Naive thymus-derived CD8-positive, alpha-beta T cell (primary cell): ENCODE data around the gene TMEM132C. TPM values are rescaled to one million over a fixed set of nuclear protein-coding genes. Genes with fewer than 3 reads are reported as not detected.

ENCODE experiments used
- ATAC-seq, 2 donors: fragments of 150-1000 bp; cut with Tn5 transposase in 1 of 2; sonication (Bioruptor Pico), chemical (Tn5 transposase) in 1 of 2; 1 replicate in 1 of 2; 2 replicates in 1 of 2; pipeline ENCODE4 v1.10.0; 2021; ENCODE audit warnings: mild to moderate bottlenecking in 2 of 2, moderate library complexity in 2 of 2
- POLR2A ChIA-PET: fragments of 350-600 bp; sonication (Branson Sonifier 250); formaldehyde crosslinking; loops from one replicate; lab custom pipeline; 2021; ENCODE audit warnings: antibody characterized with exemption; lab: Charles Lee
- DNase-seq, 10 donors: peaks; one replicate each; pipeline versions ENCODE4 v3.0.0 to v3.0.0-alpha.2; 2020 to 2022
- H3K27ac Mint-ChIP-seq, 10 donors: one replicate each; pipeline ENCODE4 v1.8.0; 2020 to 2022; ENCODE audit warnings: mild to moderate bottlenecking in 10 of 10, mixed read lengths in 10 of 10, moderate library complexity in 4 of 10, inconsistent platforms in 1 of 10
- H3K27me3 Mint-ChIP-seq, 5 donors: one replicate each; pipeline ENCODE4 v1.8.0; 2021 to 2022; ENCODE audit warnings: mixed read lengths in 5 of 5
- H3K36me3 Mint-ChIP-seq, 3 donors: one replicate each; pipeline ENCODE4 v1.8.0; 2020 to 2022; ENCODE audit warnings: mixed read lengths in 3 of 3, mild to moderate bottlenecking in 2 of 3, inconsistent platforms in 1 of 3
- H3K4me1 Mint-ChIP-seq, 4 donors: one replicate each; pipeline ENCODE4 v1.8.0; 2021 to 2022; ENCODE audit warnings: mixed read lengths in 4 of 4
- H3K4me3 Mint-ChIP-seq, 10 donors: one replicate each; pipeline ENCODE4 v1.8.0; 2020 to 2022; ENCODE audit warnings: mild to moderate bottlenecking in 10 of 10, mixed read lengths in 10 of 10, moderate library complexity in 6 of 10, inconsistent platforms in 1 of 10
- H3K9me3 Mint-ChIP-seq, 9 donors: one replicate each; pipeline ENCODE4 v1.8.0; 2020 to 2022; ENCODE audit warnings: mixed read lengths in 9 of 9, mild to moderate bottlenecking in 3 of 9, inconsistent platforms in 1 of 9, moderate library complexity in 1 of 9
- polyA plus RNA-seq, 3 donors: library from polyadenylated mRNA; unstranded; fragments of 300-500 nt; fragmentation: Illumina TruSeq; gene quantifications; one replicate each; pipeline ENCODE4 v1.2.3, GENCODE V29; 2021
- total RNA-seq, 8 experiments: library from RNA in 2 of 8; stranded (reverse) in 2 of 8; gene quantifications; one replicate each; pipeline ENCODE4 v1.2.3 and lab custom pipeline; 2021 to 2026

The TMEM132C gene
- total and polyA plus RNA-seq, 5 experiments from 2014 or later = 0.11 TPM; not detected in 4

- Mint-ChIP-seq H3K4me1 (no peaks in the 10 kb centered on the region), H3K27me3 (peaks cover 0 to 23% (median 7%) of the 10 kb centered on the region in 5 donors), H3K27ac (no peak overlapping the region), H3K4me3 (no peak overlapping the region), H3K36me3 (no peaks in the 10 kb centered on the region), H3K9me3 (peaks cover 0 to 6% (median 0%) of the 10 kb centered on the region in 9 donors)
- no peak for DNase-seq
- ATAC-seq = no peak
- POLR2A ChIA-PET = no interaction called here
Observed at GRCh38 chr12:128657378-128657777, 390.4 kb downstream of the TMEM132C start.

GRCh38 chr12:128660532-128661225 lies 393.7 kb downstream of the TMEM132C start:
- DNase-seq (no peak), ATAC-seq (no peak)
- POLR2A ChIA-PET = no interaction called here
- no peaks in the 10 kb centered on the region for H3K36me3 Mint-ChIP-seq
- H3K4me1 Mint-ChIP-seq = peaks cover 0 to 2% (median 0%) of the 10 kb centered on the region in 4 donors
- H3K27me3 Mint-ChIP-seq = peaks cover 0 to 20% (median 4%) of the 10 kb centered on the region in 5 donors
- H3K4me3 Mint-ChIP-seq = no peak overlapping the region
- no peak overlapping the region for H3K27ac Mint-ChIP-seq
- peaks cover 0 to 9% (median 0%) of the 10 kb centered on the region in 9 donors for H3K9me3 Mint-ChIP-seq

GRCh38 chr12:128661226-128661569 lies 394.2 kb downstream of the TMEM132C start:
- no peak overlapping the region for H3K4me3 Mint-ChIP-seq
- peaks cover 0 to 20% (median 4%) of the 10 kb centered on the region in 5 donors for H3K27me3 Mint-ChIP-seq
- DNase-seq (no peak), ATAC-seq (no peak)
- H3K27ac Mint-ChIP-seq = no peak overlapping the region
- H3K4me1 Mint-ChIP-seq = peaks cover 0 to 2% (median 0%) of the 10 kb centered on the region in 4 donors
- peaks cover 0 to 9% (median 0%) of the 10 kb centered on the region in 9 donors for H3K9me3 Mint-ChIP-seq
- POLR2A ChIA-PET = no interaction called here
- no peaks in the 10 kb centered on the region for H3K36me3 Mint-ChIP-seq

- DNase-seq = no peak
- Mint-ChIP-seq H3K4me1 (peaks cover 0 to 2% (median 0%) of the 10 kb centered on the region in 4 donors), H3K9me3 (peaks cover 0 to 6% (median 0%) of the 10 kb centered on the region in 9 donors), H3K4me3 (no peak overlapping the region), H3K27ac (no peak overlapping the region), H3K36me3 (no peaks in the 10 kb centered on the region), H3K27me3 (peaks cover 0 to 20% (median 4%) of the 10 kb centered on the region in 5 donors)
- no peak for ATAC-seq
- POLR2A ChIA-PET = no interaction called here
Observed at GRCh38 chr12:128662101-128662500, 395.1 kb downstream of the TMEM132C start.

- Mint-ChIP-seq H3K4me1 (peaks cover 0 to 2% (median 0%) of the 10 kb centered on the region in 4 donors), H3K27me3 (peaks cover 0 to 14% (median 1%) of the 10 kb centered on the region in 5 donors), H3K4me3 (no peak overlapping the region), H3K9me3 (peaks cover 0 to 6% (median 0%) of the 10 kb centered on the region in 9 donors), H3K36me3 (no peaks in the 10 kb centered on the region), H3K27ac (no peak overlapping the region)
- POLR2A ChIA-PET = no interaction called here
- DNase-seq = no peak
- no peak for ATAC-seq
Observed at GRCh38 chr12:128664501-128664900, 397.5 kb downstream of the TMEM132C start.

GRCh38 chr12:128667193-128667592 lies 400.2 kb downstream of the TMEM132C start:
- Mint-ChIP-seq H3K9me3 (peaks cover 0 to 3% (median 0%) of the 10 kb centered on the region in 9 donors), H3K4me3 (no peak overlapping the region)
- DNase-seq = no peak

GRCh38 chr12:128671528-128672042 lies 404.6 kb downstream of the TMEM132C start:
- DNase-seq = no peak

More at GRCh38 chr12:128667193-128667592, 400.2 kb downstream of the TMEM132C start:
- Mint-ChIP-seq H3K36me3 (no peaks in the 10 kb centered on the region), H3K4me1 (peaks cover 0 to 2% (median 0%) of the 10 kb centered on the region in 4 donors), H3K27ac (no peak overlapping the region), H3K27me3 (no peaks in the 10 kb centered on the region)
- POLR2A ChIA-PET = no interaction called here
- ATAC-seq = no peak

GRCh38 chr12:128672428-128672827 lies 405.5 kb downstream of the TMEM132C start:
- no peak overlapping the region for H3K27ac Mint-ChIP-seq
- H3K27me3 Mint-ChIP-seq = peaks cover 0 to 4% (median 0%) of the 10 kb centered on the region in 5 donors
- H3K4me3 Mint-ChIP-seq = no peak overlapping the region
- DNase-seq (no peak), ATAC-seq (no peak)
- no peaks in the 10 kb centered on the region for H3K4me1 Mint-ChIP-seq
- no peaks in the 10 kb centered on the region for H3K9me3 Mint-ChIP-seq
- POLR2A ChIA-PET = no interaction called here
- H3K36me3 Mint-ChIP-seq = no peaks in the 10 kb centered on the region

More at GRCh38 chr12:128671528-128672042, 404.6 kb downstream of the TMEM132C start:
- H3K9me3 Mint-ChIP-seq = no peaks in the 10 kb centered on the region
- H3K27ac Mint-ChIP-seq = no peak overlapping the region
- POLR2A ChIA-PET = no interaction called here
- H3K4me1 Mint-ChIP-seq = no peaks in the 10 kb centered on the region
- H3K4me3 Mint-ChIP-seq = no peak overlapping the region
- no peaks in the 10 kb centered on the region for H3K36me3 Mint-ChIP-seq
- peaks cover 0 to 4% (median 0%) of the 10 kb centered on the region in 5 donors for H3K27me3 Mint-ChIP-seq
- no peak for ATAC-seq

- POLR2A ChIA-PET = no interaction called here
- peaks cover 0 to 4% (median 0%) of the 10 kb centered on the region in 5 donors for H3K27me3 Mint-ChIP-seq
- no peaks in the 10 kb centered on the region for H3K36me3 Mint-ChIP-seq
- H3K27ac Mint-ChIP-seq = no peak overlapping the region
- H3K4me3 Mint-ChIP-seq = no peak overlapping the region
- H3K4me1 Mint-ChIP-seq = no peaks in the 10 kb centered on the region
- DNase-seq (no peak), ATAC-seq (no peak)
- no peaks in the 10 kb centered on the region for H3K9me3 Mint-ChIP-seq
Observed at GRCh38 chr12:128672893-128673292, 405.9 kb downstream of the TMEM132C start.

GRCh38 chr12:128675576-128675975 lies 408.6 kb downstream of the TMEM132C start:
- H3K27me3 Mint-ChIP-seq = peaks cover 0 to 4% (median 0%) of the 10 kb centered on the region in 5 donors
- no peak for ATAC-seq
- H3K4me1 Mint-ChIP-seq = no peaks in the 10 kb centered on the region
- no peak for DNase-seq
- no peaks in the 10 kb centered on the region for H3K9me3 Mint-ChIP-seq
- POLR2A ChIA-PET = no interaction called here
- H3K4me3 Mint-ChIP-seq = no peak overlapping the region
- H3K27ac Mint-ChIP-seq = no peak overlapping the region
- no peaks in the 10 kb centered on the region for H3K36me3 Mint-ChIP-seq

GRCh38 chr12:128680555-128680954 lies 413.6 kb downstream of the TMEM132C start:
- H3K4me3 Mint-ChIP-seq = no peak overlapping the region
- ATAC-seq (no peak), DNase-seq (no peak)
- H3K27ac Mint-ChIP-seq = no peak overlapping the region
- no peaks in the 10 kb centered on the region for H3K36me3 Mint-ChIP-seq
- H3K4me1 Mint-ChIP-seq = no peaks in the 10 kb centered on the region
- no peaks in the 10 kb centered on the region for H3K9me3 Mint-ChIP-seq
- H3K27me3 Mint-ChIP-seq = peaks cover 0 to 9% (median 1%) of the 10 kb centered on the region in 5 donors
- POLR2A ChIA-PET = no interaction called here

- Mint-ChIP-seq H3K4me3 (no peak overlapping the region), H3K36me3 (no peaks in the 10 kb centered on the region), H3K27ac (no peak overlapping the region), H3K27me3 (peaks cover 0 to 9% (median 1%) of the 10 kb centered on the region in 5 donors), H3K4me1 (no peaks in the 10 kb centered on the region), H3K9me3 (peaks cover 0 to 19% (median 0%) of the 10 kb centered on the region in 9 donors)
- ATAC-seq (no peak), DNase-seq (no peak)
- POLR2A ChIA-PET = no interaction called here
Observed at GRCh38 chr12:128682548-128683275, 415.7 kb downstream of the TMEM132C start.

GRCh38 chr12:128684352-128684751 lies 417.4 kb downstream of the TMEM132C start:
- Mint-ChIP-seq H3K36me3 (no peaks in the 10 kb centered on the region), H3K27me3 (peaks cover 0 to 9% (median 1%) of the 10 kb centered on the region in 5 donors), H3K4me3 (no peak overlapping the region), H3K4me1 (no peaks in the 10 kb centered on the region), H3K27ac (no peak overlapping the region), H3K9me3 (peaks cover 0 to 19% (median 0%) of the 10 kb centered on the region in 9 donors)
- no peak for ATAC-seq
- POLR2A ChIA-PET = no interaction called here
- no peak for DNase-seq
